ENCODE data around the gene TXNRD3.

GRCh38 chr3:126678693-126679317 is 23.9 kb upstream of the TXNRD3 start:
- TF ChIP-seq CTCF (IDR thresholded peaks at IDR 0.05) (no peak), POLR2AphosphoS5 (IDR thresholded peaks at IDR 0.05) (no peak), POLR2A (IDR thresholded peaks at IDR 0.05) (no peak)

Measured in upper lobe of left lung (tissue), 4 donors.